GM12864 (cell line): Measurements from ENCODE around the gene SPATA33.
"Not testable (repeated sequence)": the region's sequence is repeated elsewhere in the genome, so short reads cannot be mapped to it uniquely, and the experiment has no call there.

Experiments
- DNase-seq: peaks from one replicate; pipeline ENCODE4 v3.0.0-alpha.2; 2011; ENCODE audit warnings: low read depth
- H3K4me3 ChIP-seq: 2 replicates; pipeline ENCODE4 v1.5.1; 2011; ENCODE audit warnings: mild to moderate bottlenecking, low read depth, low read length, control low read depth
- CTCF ChIP-seq: IDR thresholded peaks from 2 replicates; pipeline ENCODE4 v1.5.1; 2011; ENCODE audit warnings: low read depth, mild to moderate bottlenecking, moderate library complexity, low read length, control low read depth, inconsistent platforms; ENCODE audit errors: missing control alignments

SPATA33 gene

DNA sequence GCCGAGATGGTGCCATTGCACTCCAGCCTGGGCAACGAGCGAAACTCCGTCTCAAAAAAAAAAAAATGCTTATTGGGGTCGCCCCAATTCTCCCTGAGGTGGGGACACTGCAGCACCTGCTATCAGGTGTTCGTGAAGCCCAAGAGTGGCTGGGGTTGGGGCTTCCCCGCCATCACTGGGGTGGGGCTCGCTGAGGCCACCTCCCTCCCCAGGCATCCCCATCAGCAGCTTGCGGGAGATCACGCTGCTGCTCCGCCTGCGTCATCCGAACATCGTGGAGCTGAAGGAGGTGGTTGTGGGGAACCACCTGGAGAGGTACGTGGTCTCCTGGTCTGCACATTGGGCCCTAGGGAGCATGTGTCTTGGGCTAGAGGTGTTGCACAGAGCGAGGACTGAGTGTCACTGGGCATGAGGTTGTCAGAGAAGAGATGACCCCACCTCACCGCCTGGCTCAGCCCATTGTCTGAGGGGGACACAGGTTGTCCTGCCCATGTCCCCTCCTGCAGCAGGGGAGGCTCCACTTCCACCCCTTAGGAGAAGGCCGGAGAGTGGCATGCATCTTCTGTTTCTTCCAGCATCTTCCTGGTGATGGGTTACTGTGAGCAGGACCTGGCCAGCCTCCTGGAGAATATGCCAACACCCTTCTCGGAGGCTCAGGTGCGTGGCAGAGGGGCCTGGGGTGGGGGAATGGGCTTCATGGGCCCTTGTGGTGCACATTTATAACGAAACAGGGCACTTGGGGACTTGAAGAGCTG lies 33.8 kb downstream of the SPATA33 start:
- H3K4me3 ChIP-seq = no peak overlapping the region
- no peak for TF ChIP-seq CTCF
- DNase-seq = no peak

GRCh38 chr16:89691986-89692569 lies 34.4 kb downstream of the SPATA33 start:
- H3K4me3 ChIP-seq = no peak overlapping the region
- no peak for TF ChIP-seq CTCF
- no peak for DNase-seq

- no peak for DNase-seq
- H3K4me3 ChIP-seq = no peak overlapping the region
- TF ChIP-seq CTCF = no peak
Measured at GRCh38 chr16:89693289-89693731, 35.7 kb downstream of the SPATA33 start.

GRCh38 chr16:89693931-89694783 lies 36.5 kb downstream of the SPATA33 start:
- no peak for TF ChIP-seq CTCF
- no peak for DNase-seq
- no peak overlapping the region for H3K4me3 ChIP-seq

DNA sequence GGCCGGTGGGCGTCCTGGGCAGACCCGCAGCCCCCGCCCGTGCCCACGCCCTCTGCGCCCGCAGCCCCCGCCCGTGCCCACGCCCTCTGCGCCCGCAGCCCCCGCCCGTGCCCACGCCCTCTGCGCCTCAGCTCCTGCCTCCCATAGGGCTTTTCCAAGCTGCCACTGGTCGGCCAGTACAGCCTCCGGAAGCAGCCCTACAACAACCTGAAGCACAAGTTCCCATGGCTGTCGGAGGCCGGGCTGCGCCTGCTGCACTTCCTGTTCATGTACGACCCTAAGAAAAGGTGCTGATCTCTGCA lies 37.1 kb downstream of the SPATA33 start:
- not testable (repeated sequence) for DNase-seq, H3K4me3 ChIP-seq

GRCh38 chr16:89695086-89695874 lies 37.6 kb downstream of the SPATA33 start:
- no peak for TF ChIP-seq CTCF
- no peak for DNase-seq
- H3K4me3 ChIP-seq = no peak overlapping the region
